GM12878 (cell line): ENCODE data around the gene INPP5D. TPM values are rescaled to one million over a fixed set of nuclear protein-coding genes. Genes with fewer than 3 reads are reported as not detected.

Source experiments
- ASH2L ChIP-seq: fragments of 300-600, 200-600 bp; sonication (generic); IDR thresholded peaks from 2 replicates; pipeline ENCODE4 v1.6.1; 2017; ENCODE audit warnings: low read depth, mild to moderate bottlenecking, borderline replicate concordance
- ATF3 ChIP-seq: IDR thresholded peaks from 2 replicates; pipeline ENCODE4 v1.6.1; 2011; ENCODE audit warnings: low read depth, mild to moderate bottlenecking, low read length, moderate library complexity, borderline replicate concordance; ENCODE audit errors: extremely low read depth
- ATF7 ChIP-seq: fragments of 450-650 bp; IDR thresholded peaks from 2 replicates; pipeline ENCODE4 v1.6.1; 2016; ENCODE audit warnings: low read depth, mild to moderate bottlenecking
- BHLHE40 ChIP-seq, 2 experiments: fragments of 450-650 bp in 1 of 2; IDR thresholded peaks; 2 replicates each; pipeline ENCODE4 v1.6.1; 2011 to 2017; ENCODE audit warnings: low read depth in 2 of 2, borderline replicate concordance in 1 of 2, improper control_type of control experiment in 1 of 2, low read length in 1 of 2, mild to moderate bottlenecking in 1 of 2
- E2F4 ChIP-seq: IDR thresholded peaks from 2 replicates; pipeline ENCODE4 v1.6.1; 2012; ENCODE audit warnings: low read depth, low read length, improper control_type of control experiment
- E2F8 ChIP-seq: fragments of 450-650 bp; IDR thresholded peaks from 2 replicates; pipeline ENCODE4 v1.6.1; 2018; ENCODE audit warnings: mild to moderate bottlenecking, low read depth, moderate library complexity; ENCODE audit not compliant: partially characterized antibody
- E4F1 ChIP-seq: fragments of 450-650 bp; IDR thresholded peaks from 2 replicates; pipeline ENCODE4 v1.6.1; 2018; ENCODE audit warnings: borderline replicate concordance, mild to moderate bottlenecking; ENCODE audit not compliant: partially characterized antibody
- FOXM1 ChIP-seq: IDR thresholded peaks from 2 replicates; pipeline ENCODE4 v1.6.1; 2012; ENCODE audit warnings: low read depth, mild to moderate bottlenecking, inconsistent platforms, low read length, moderate library complexity
- JUND ChIP-seq: IDR thresholded peaks from 2 replicates; pipeline ENCODE4 v1.6.1; 2012; ENCODE audit warnings: low read depth, mild to moderate bottlenecking, low read length, improper control_type of control experiment, moderate library complexity
- KDM1A ChIP-seq: fragments of 200-600 bp; sonication (generic); IDR thresholded peaks from 2 replicates; pipeline ENCODE4 v1.6.1; 2016; ENCODE audit warnings: borderline replicate concordance
- MTA2 ChIP-seq: fragments of 450-650 bp; IDR thresholded peaks from 2 replicates; pipeline ENCODE4 v1.6.1; 2016; ENCODE audit warnings: low read depth, mild to moderate bottlenecking, moderate library complexity
- MYB ChIP-seq: fragments of 150-350 bp; IDR thresholded peaks from 2 replicates; pipeline ENCODE4 v1.6.1; 2014; ENCODE audit warnings: mild to moderate bottlenecking, low read depth, low read length, borderline replicate concordance
- NBN ChIP-seq: fragments of 450-650 bp; IDR thresholded peaks from 2 replicates; pipeline ENCODE4 v1.6.1; 2016
- PAX8 ChIP-seq: fragments of 450-650 bp; IDR thresholded peaks from 2 replicates; pipeline ENCODE4 v1.6.1; 2017; ENCODE audit warnings: mild to moderate bottlenecking, moderate library complexity
- PML ChIP-seq: IDR thresholded peaks from 2 replicates; pipeline ENCODE4 v1.6.1; 2012; ENCODE audit warnings: low read length, inconsistent platforms
- RELA ChIP-seq: fragments of 450-650 bp; IDR thresholded peaks from 2 replicates; pipeline ENCODE4 v1.8.0; 2014; ENCODE audit warnings: borderline replicate concordance; ENCODE audit not compliant: partially characterized antibody
- RFX5 ChIP-seq: IDR thresholded peaks from 2 replicates; pipeline ENCODE4 v1.6.1; 2011; ENCODE audit warnings: low read depth, low read length, improper control_type of control experiment
- SUPT20H ChIP-seq: IDR thresholded peaks from 2 replicates; pipeline ENCODE4 v1.6.1; 2011; ENCODE audit warnings: low read depth, mild to moderate bottlenecking, low read length, moderate library complexity, borderline replicate concordance; ENCODE audit not compliant: control insufficient read depth
- ZNF592 ChIP-seq: fragments of 450-650 bp; IDR thresholded peaks from 2 replicates; pipeline ENCODE4 v1.6.1; 2017; ENCODE audit warnings: mild to moderate bottlenecking, moderate library complexity
- polyA plus RNA-seq, 11 experiments: library from polyadenylated mRNA; depleted of rRNA in 4 of 11; unstranded in 6 of 11; stranded (reverse) in 5 of 11; fragments of >200 nt; fragmentation: Nextera tagmentation in 4 of 11; fragmentation: Illumina TruSeq in 1 of 11; extraction: Ambion mirVana in 4 of 11; extraction: Trizol in 1 of 11; gene quantifications; 1 replicate in 1 of 11; 2 replicates in 10 of 11; pipeline versions ENCODE4 v1.2.1 to v1.2.3, GENCODE V29; 2011 to 2016; ENCODE audit warnings: inconsistent platforms in 2 of 11, missing spikeins in 2 of 11, low read depth in 1 of 11
- total RNA-seq, 4 experiments: library from RNA; depleted of rRNA in 3 of 4; stranded (reverse); fragments of >200 nt in 3 of 4; fragmentation: Illumina TruSeq in 1 of 4; extraction: Trizol in 1 of 4; gene quantifications; 2 replicates each; pipeline versions ENCODE4 v1.2.1 to v1.2.3, GENCODE V29; 2013 to 2021

Gene INPP5D
- total and polyA plus RNA-seq, 10 of the 15 experiments (the other 5 are each of a cell fraction or from before 2014, with no cell fraction given): 11.8 to 139 (median 88.8) TPM

- no peak for TF ChIP-seq ZNF592
- TF ChIP-seq E2F8: no peak
- TF ChIP-seq JUND: no peak
- TF ChIP-seq ASH2L: no peak
- no peak for TF ChIP-seq ATF3
- peak; percentile 54 to 78; a peak in 2 of 4 replicates for TF ChIP-seq BHLHE40 (IDR thresholded peaks at IDR 0.05; ENCODE audit: borderline replicate concordance in 1 of 2, low read depth in 2 of 2, low read length in 1 of 2)
- TF ChIP-seq KDM1A: no peak
- TF ChIP-seq ATF7: peak; percentile 22; the same call in 1 of the 2 replicates
- no peak for TF ChIP-seq MYB
- TF ChIP-seq RFX5: no peak
- TF ChIP-seq E2F4: no peak
- TF ChIP-seq SUPT20H: no peak
- TF ChIP-seq PML: no peak
- TF ChIP-seq E4F1: no peak
- no peak for TF ChIP-seq NBN
- no peak for TF ChIP-seq RELA
- TF ChIP-seq MTA2: 0 out of 2 replicates have a peak, but pooled peaks have one; percentile 32
- TF ChIP-seq PAX8: no peak
- TF ChIP-seq FOXM1: no peak
Observed at GRCh38 chr2:233068762-233069418, 8.7 kb downstream of the INPP5D start (continued).
